Prostate gland (tissue), 2 donors: ENCODE measurements around the gene MRPS15.

Source experiments
- CTCF ChIP-seq, 4 experiments: fragments of 200-600 bp in 2 of 4; fragments of 450-650 bp in 2 of 4; sonication (generic) in 2 of 4; IDR thresholded peaks; 1 replicate in 3 of 4; 2 replicates in 1 of 4; pipeline ENCODE4 v1.5.1; 2016 to 2019; ENCODE audit warnings: antibody characterized with exemption in 4 of 4, mild to moderate bottlenecking in 2 of 4, moderate library complexity in 2 of 4
- POLR2A ChIP-seq: fragments of 450-650 bp; IDR thresholded peaks from one replicate; pipeline ENCODE4 v1.6.1; 2016; ENCODE audit warnings: antibody characterized with exemption, mild to moderate bottlenecking
- POLR2AphosphoS5 ChIP-seq: sonication (generic); formaldehyde crosslinking; IDR thresholded peaks from one replicate; pipeline ENCODE4 v1.6.1; 2017; ENCODE audit warnings: antibody characterized with exemption

GRCh38 chr1:36486093-36486438, 21.9 kb upstream of the MRPS15 start:
- TF ChIP-seq CTCF (IDR thresholded peaks at IDR 0.05) (no peak), POLR2AphosphoS5 (no peak), POLR2A (no peak)
